Sigmoid colon (tissue), 7 donors: ENCODE results near the gene CTDP1. TPM values are rescaled to one million over a fixed set of nuclear protein-coding genes. Genes with fewer than 3 reads are reported as not detected.

Source experiments
- DNase-seq: peaks from one replicate; pipeline ENCODE4 v3.0.0-alpha.2; 2019
- H3K27ac ChIP-seq, 4 donors: fragments of 200-600 bp; sonication (generic); one replicate each; pipeline ENCODE4 v1.5.1; 2016 to 2019; ENCODE audit warnings: mild to moderate bottlenecking in 1 of 4
- H3K27me3 ChIP-seq, 3 donors: fragments of 200-600 bp; sonication (generic); one replicate each; pipeline ENCODE4 v1.5.1; 2019; ENCODE audit warnings: mild to moderate bottlenecking in 1 of 3
- H3K36me3 ChIP-seq, 4 donors: fragments of 200-600 bp; sonication (generic); one replicate each; pipeline ENCODE4 v1.5.1; 2016 to 2019
- H3K4me1 ChIP-seq, 4 donors: fragments of 200-600 bp; sonication (generic); one replicate each; pipeline ENCODE4 v1.5.1; 2017 to 2019
- H3K4me3 ChIP-seq, 4 donors: fragments of 200-600 bp; sonication (generic); one replicate each; pipeline ENCODE4 v1.5.1; 2017 to 2019; ENCODE audit warnings: mild to moderate bottlenecking in 2 of 4, moderate library complexity in 1 of 4
- H3K9me3 ChIP-seq, 4 donors: fragments of 200-600 bp in 3 of 4; sonication (generic) in 3 of 4; one replicate each; pipeline versions ENCODE4 v1.5.1 to v1.6.1; 2013 to 2019
- EP300 ChIP-seq, 4 donors: sonication (generic); formaldehyde crosslinking; IDR thresholded peaks; one replicate each; pipeline ENCODE4 v1.6.1; 2017; ENCODE audit warnings: antibody characterized with exemption in 4 of 4
- POLR2A ChIP-seq, 2 donors: fragments of 450-650 bp; IDR thresholded peaks; one replicate each; pipeline ENCODE4 v1.6.1; 2016; ENCODE audit warnings: antibody characterized with exemption in 2 of 2, mild to moderate bottlenecking in 2 of 2, moderate library complexity in 2 of 2
- POLR2AphosphoS5 ChIP-seq, 4 donors: sonication (generic); formaldehyde crosslinking; IDR thresholded peaks; one replicate each; pipeline ENCODE4 v1.6.1; 2017; ENCODE audit warnings: antibody characterized with exemption in 4 of 4
- WGBS, 2 donors: extraction: QIAGEN DNeasy Blood & Tissue Kit; methylation state at CpG; one replicate each; pipeline ENCODE4 v1.1.7; 2013; 5-methylcytosine and 5-hydroxymethylcytosine counted together
- intact Hi-C: fragments of 100-400 bp; cut with DNase I; formaldehyde crosslinking; loops from one replicate; pipeline ENCODE4 v1.15.1; 2023
- polyA plus RNA-seq, 3 donors: library from polyadenylated mRNA; stranded (reverse); fragments of 200-250 nt; gene quantifications; one replicate each; pipeline ENCODE4 v1.2.3, GENCODE V29; 2013
- total RNA-seq, 4 donors: library from RNA; depleted of rRNA; stranded (reverse); fragments of >200 nt; gene quantifications; one replicate each; pipeline ENCODE4 v1.1.0, GENCODE V29; 2016
- TF ChIP-seq, protein P1 (sequence below), 4 experiments: fragments of 450-650 bp in 3 of 4; fragments of 200-600 bp in 1 of 4; IDR thresholded peaks; one replicate each; pipeline ENCODE4 v1.5.1; 2016 to 2019; ENCODE audit warnings: antibody characterized with exemption in 4 of 4, mild to moderate bottlenecking in 3 of 4, moderate library complexity in 2 of 4
- donor health status: healthy with polysubstance abuse.
- donor health status: Bipolar disorder and iron deficiency.
- donor health status: healthy.

CTDP1 gene
- total and polyA plus RNA-seq, 7 donors, result 11.1 to 25.9 (median 14.7) TPM

GRCh38 chr18:79699653-79700052, 20.1 kb downstream of the CTDP1 start:
- Histone ChIP-seq H3K4me1 (no peaks in the 10 kb centered on the region), H3K27me3 (no peaks in the 10 kb centered on the region), H3K36me3 (peaks cover 12 to 72% (median 52%) of the 10 kb centered on the region in 4 donors), H3K4me3 (no peak overlapping the region), H3K9me3 (no peaks in the 10 kb centered on the region), H3K27ac (no peak overlapping the region)
- intact Hi-C loops, result no loop called here
- TF ChIP-seq EP300 (IDR thresholded peaks at IDR 0.05) (no peak), POLR2AphosphoS5 (IDR thresholded peaks at IDR 0.05) (no peak), POLR2A (IDR thresholded peaks at IDR 0.05) (no peak)
- TF ChIP-seq, protein P1, sequence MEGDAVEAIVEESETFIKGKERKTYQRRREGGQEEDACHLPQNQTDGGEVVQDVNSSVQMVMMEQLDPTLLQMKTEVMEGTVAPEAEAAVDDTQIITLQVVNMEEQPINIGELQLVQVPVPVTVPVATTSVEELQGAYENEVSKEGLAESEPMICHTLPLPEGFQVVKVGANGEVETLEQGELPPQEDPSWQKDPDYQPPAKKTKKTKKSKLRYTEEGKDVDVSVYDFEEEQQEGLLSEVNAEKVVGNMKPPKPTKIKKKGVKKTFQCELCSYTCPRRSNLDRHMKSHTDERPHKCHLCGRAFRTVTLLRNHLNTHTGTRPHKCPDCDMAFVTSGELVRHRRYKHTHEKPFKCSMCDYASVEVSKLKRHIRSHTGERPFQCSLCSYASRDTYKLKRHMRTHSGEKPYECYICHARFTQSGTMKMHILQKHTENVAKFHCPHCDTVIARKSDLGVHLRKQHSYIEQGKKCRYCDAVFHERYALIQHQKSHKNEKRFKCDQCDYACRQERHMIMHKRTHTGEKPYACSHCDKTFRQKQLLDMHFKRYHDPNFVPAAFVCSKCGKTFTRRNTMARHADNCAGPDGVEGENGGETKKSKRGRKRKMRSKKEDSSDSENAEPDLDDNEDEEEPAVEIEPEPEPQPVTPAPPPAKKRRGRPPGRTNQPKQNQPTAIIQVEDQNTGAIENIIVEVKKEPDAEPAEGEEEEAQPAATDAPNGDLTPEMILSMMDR (IDR thresholded peaks at IDR 0.05), result no peak
- DNase-seq, result peak; percentile 39
- 17 to 78% methylated on average over 8 of the region's 8 CpGs for WGBS, 2 donors

DNA sequence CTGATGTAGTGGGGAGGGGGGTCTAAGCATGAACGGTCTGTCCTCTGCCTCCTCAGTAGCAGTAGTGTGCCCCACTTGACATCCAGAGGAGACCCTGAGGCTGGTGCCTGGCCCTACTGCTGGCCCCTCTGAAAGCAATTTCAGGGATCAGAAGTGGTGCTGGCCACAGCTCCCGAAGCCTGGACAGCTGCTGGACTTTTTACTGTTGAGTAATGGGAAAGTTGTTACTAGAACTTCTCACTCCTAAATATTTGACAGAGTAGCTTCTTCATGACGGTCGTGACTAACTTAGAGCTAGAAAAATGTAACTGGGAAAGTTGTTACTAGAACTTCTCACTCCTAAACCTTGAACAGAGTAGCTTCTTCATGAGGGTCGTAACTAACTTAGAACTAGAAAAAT, 23.3 kb downstream of the CTDP1 start:
- no peaks in the 10 kb centered on the region for H3K27me3 ChIP-seq
- 95% methylated on average over 5 of the region's 5 CpGs for WGBS, 2 donors
- TF ChIP-seq POLR2A (IDR thresholded peaks at IDR 0.05) (no peak), EP300 (IDR thresholded peaks at IDR 0.05) (no peak), POLR2AphosphoS5 (IDR thresholded peaks at IDR 0.05) (no peak)
- TF ChIP-seq, protein P1 (IDR thresholded peaks at IDR 0.05), result no peak
- intact Hi-C loops, result no loop called here
- no peaks in the 10 kb centered on the region for H3K4me1 ChIP-seq
- no peaks in the 10 kb centered on the region for H3K9me3 ChIP-seq
- peaks cover 5 to 75% (median 41%) of the 10 kb centered on the region in 4 donors for H3K36me3 ChIP-seq
- H3K27ac ChIP-seq, result no peak overlapping the region
- H3K4me3 ChIP-seq, result no peak overlapping the region
- DNase-seq, result no peak

- TF ChIP-seq, protein P1 (IDR thresholded peaks at IDR 0.05), result no peak
- TF ChIP-seq POLR2AphosphoS5 (IDR thresholded peaks at IDR 0.05), result no peak
- no peak for TF ChIP-seq EP300 (IDR thresholded peaks at IDR 0.05)
- TF ChIP-seq POLR2A (IDR thresholded peaks at IDR 0.05), result no peak
- Histone ChIP-seq H3K27ac (no peak overlapping the region), H3K4me1 (no peaks in the 10 kb centered on the region), H3K36me3 (peaks cover 5 to 72% (median 32%) of the 10 kb centered on the region in 4 donors), H3K9me3 (no peaks in the 10 kb centered on the region), H3K4me3 (no peak overlapping the region), H3K27me3 (no peaks in the 10 kb centered on the region)
- intact Hi-C loops, result no loop called here
- WGBS, 2 donors, result 97 to 98% methylated on average over 24 of the region's 24 CpGs
- no peak for DNase-seq
These were observed 25.0 kb downstream of the CTDP1 start for GRCh38 chr18:79704631-79705030.

DNA sequence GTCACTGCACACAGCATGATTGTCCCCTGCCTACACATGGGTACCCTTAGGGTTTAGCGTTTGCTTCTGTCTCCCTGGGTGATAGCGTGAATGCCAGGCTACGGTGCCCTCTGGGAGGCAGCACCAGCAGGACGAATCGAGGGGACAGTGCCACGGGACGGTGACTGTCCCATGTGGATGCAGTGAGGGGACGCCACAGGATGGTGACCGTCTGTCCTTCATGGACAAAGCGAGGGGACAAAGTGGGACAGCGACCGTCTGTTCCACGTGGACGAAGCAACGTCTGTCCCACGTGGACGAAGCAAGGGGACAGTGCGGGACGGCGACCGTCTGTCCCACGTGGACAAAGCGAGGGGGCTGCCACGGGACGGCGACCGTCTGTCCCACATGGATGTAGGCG, 25.7 kb downstream of the CTDP1 start:
- no peaks in the 10 kb centered on the region for H3K27me3 ChIP-seq
- no peaks in the 10 kb centered on the region for H3K4me1 ChIP-seq
- TF ChIP-seq, protein P1 (IDR thresholded peaks at IDR 0.05), result no peak
- TF ChIP-seq EP300 (IDR thresholded peaks at IDR 0.05) (no peak), POLR2AphosphoS5 (IDR thresholded peaks at IDR 0.05) (no peak), POLR2A (IDR thresholded peaks at IDR 0.05) (no peak)
- intact Hi-C loops, result no loop called here
- H3K9me3 ChIP-seq, result no peaks in the 10 kb centered on the region
- DNase-seq, result no peak
- H3K27ac ChIP-seq, result no peak overlapping the region
- 97 to 98% methylated on average over 28 of the region's 28 CpGs for WGBS, 2 donors
- peaks cover 5 to 72% (median 27%) of the 10 kb centered on the region in 4 donors for H3K36me3 ChIP-seq
- no peak overlapping the region for H3K4me3 ChIP-seq

DNA sequence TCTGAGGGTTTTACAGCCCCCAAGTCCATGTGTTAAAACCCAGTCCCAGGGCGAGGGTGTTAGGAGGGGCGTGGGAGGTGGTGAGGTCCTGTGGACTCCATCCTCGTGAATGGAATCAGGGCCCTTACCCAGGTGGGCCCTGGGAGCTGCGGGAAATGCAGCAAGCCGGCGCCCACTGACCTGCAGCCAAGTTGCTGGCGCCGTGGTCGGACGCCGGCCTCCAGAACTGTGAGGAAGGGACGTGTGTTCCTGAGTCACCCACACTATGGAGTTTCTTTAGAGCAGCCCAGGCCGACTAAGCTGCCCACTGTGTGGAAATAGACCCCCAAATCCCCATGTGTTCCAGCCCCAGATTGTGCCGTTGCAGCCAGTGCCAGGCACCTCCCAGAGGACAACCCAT, 26.4 kb downstream of the CTDP1 start:
- no peaks in the 10 kb centered on the region for H3K4me1 ChIP-seq
- H3K27ac ChIP-seq, result no peak overlapping the region
- no peaks in the 10 kb centered on the region for H3K9me3 ChIP-seq
- TF ChIP-seq, protein P1 (IDR thresholded peaks at IDR 0.05), result no peak
- TF ChIP-seq EP300 (IDR thresholded peaks at IDR 0.05) (no peak), POLR2AphosphoS5 (IDR thresholded peaks at IDR 0.05) (no peak)
- intact Hi-C loops, result no loop called here
- H3K36me3 ChIP-seq, result peaks cover 0 to 72% (median 22%) of the 10 kb centered on the region in 4 donors
- no peak for DNase-seq
- 96 to 97% methylated on average over 14 of the region's 14 CpGs for WGBS, 2 donors
- H3K27me3 ChIP-seq, result no peaks in the 10 kb centered on the region
- H3K4me3 ChIP-seq, result no peak overlapping the region
